ENCODE results near the gene NOP9. TPM values are rescaled to one million over a fixed set of nuclear protein-coding genes. Genes with fewer than 3 reads are reported as not detected.
"Not testable (repeated sequence)": the region's sequence is repeated elsewhere in the genome, so short reads cannot be mapped to it uniquely, and the experiment has no call there.

NOP9 gene
- total RNA-seq, 4 donors from 2014 or later: 19.4 to 29.2 (median 22.8) TPM

DNA sequence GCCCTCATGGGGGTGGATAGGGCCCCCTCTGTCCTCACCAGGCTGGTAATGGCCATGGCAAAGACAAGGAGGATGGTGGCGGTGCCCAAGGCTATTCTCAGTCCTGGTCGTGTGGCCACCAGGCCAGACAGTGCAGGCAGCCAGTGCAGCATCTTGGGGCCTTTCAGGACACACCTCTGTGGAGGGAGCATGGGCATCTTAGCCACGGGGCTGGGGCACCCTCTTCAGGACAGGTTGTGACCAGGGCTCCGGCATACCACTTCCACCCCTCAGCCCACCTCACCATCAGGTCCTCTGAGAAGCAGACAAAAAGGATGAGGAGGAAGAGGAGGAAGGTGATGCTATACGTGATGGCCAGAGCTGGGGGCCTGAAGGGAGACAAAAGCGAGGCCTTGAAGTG, 24.4 kb downstream of the NOP9 start:
- Histone ChIP-seq H3K4me1 (peaks cover 0 to 3% (median 0%) of the 10 kb centered on the region in 3 donors), H3K36me3 (peaks cover 0 to 7% of the 10 kb centered on the region in 2 donors), H3K9me3 (no peaks in the 10 kb centered on the region), H3K27me3 (peaks cover 18% of the 10 kb centered on the region), H3K4me3 (no peak overlapping the region), H3K27ac (no peak overlapping the region)
- ATAC-seq: no peak
- TF ChIP-seq POLR2AphosphoS5 (IDR thresholded peaks at IDR 0.05) (no peak), EP300 (IDR thresholded peaks at IDR 0.05) (no peak), POLR2A (IDR thresholded peaks at IDR 0.05) (no peak)
- TF ChIP-seq, protein P1, sequence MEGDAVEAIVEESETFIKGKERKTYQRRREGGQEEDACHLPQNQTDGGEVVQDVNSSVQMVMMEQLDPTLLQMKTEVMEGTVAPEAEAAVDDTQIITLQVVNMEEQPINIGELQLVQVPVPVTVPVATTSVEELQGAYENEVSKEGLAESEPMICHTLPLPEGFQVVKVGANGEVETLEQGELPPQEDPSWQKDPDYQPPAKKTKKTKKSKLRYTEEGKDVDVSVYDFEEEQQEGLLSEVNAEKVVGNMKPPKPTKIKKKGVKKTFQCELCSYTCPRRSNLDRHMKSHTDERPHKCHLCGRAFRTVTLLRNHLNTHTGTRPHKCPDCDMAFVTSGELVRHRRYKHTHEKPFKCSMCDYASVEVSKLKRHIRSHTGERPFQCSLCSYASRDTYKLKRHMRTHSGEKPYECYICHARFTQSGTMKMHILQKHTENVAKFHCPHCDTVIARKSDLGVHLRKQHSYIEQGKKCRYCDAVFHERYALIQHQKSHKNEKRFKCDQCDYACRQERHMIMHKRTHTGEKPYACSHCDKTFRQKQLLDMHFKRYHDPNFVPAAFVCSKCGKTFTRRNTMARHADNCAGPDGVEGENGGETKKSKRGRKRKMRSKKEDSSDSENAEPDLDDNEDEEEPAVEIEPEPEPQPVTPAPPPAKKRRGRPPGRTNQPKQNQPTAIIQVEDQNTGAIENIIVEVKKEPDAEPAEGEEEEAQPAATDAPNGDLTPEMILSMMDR (IDR thresholded peaks at IDR 0.05): no peak
- 57 to 83% methylated on average over 1 to 2 of the region's 6 CpGs for WGBS, 2 donors (ENCODE audit: low coverage in 1 of 2)

DNA sequence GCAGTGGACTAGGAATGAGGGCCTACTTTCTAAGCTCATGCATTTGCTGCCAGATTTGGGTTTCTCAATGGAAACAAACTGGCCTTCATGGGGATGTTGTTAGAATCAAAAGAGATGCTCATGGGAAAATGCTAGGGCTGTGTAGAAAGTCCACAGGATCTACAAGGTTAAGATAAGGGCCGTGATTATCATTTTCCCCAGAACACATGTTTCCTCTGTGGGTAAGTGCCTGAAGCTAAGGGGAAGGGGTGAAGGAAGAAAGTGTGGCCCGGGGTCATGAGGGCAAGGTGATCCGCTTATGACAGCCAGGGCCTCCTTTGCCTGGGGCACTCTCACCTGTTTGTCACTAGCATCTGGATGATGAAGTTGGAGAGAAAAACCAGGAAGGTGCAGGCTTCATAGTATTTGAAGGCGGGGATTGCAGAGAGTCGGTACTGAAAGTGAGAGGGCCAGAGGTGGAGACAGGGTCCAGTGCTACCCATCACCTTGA, 25.4 kb downstream of the NOP9 start:
- H3K9me3 ChIP-seq: no peaks in the 10 kb centered on the region
- no peak for TF ChIP-seq POLR2A (IDR thresholded peaks at IDR 0.05)
- no peak for TF ChIP-seq EP300 (IDR thresholded peaks at IDR 0.05)
- TF ChIP-seq POLR2AphosphoS5 (IDR thresholded peaks at IDR 0.05): no peak
- TF ChIP-seq, protein P1 (IDR thresholded peaks at IDR 0.05): no peak
- H3K36me3 ChIP-seq: peaks cover 0 to 4% of the 10 kb centered on the region in 2 donors
- peaks cover 16% of the 10 kb centered on the region for H3K27me3 ChIP-seq
- WGBS, 2 donors (ENCODE audit: low coverage in 1 of 2): 81 to 91% methylated on average over 2 to 5 of the region's 5 CpGs
- ATAC-seq: no peak
- H3K4me3 ChIP-seq: no peak overlapping the region
- no peak overlapping the region for H3K27ac ChIP-seq
- H3K4me1 ChIP-seq: peaks cover 0 to 8% (median 0%) of the 10 kb centered on the region in 3 donors

DNA sequence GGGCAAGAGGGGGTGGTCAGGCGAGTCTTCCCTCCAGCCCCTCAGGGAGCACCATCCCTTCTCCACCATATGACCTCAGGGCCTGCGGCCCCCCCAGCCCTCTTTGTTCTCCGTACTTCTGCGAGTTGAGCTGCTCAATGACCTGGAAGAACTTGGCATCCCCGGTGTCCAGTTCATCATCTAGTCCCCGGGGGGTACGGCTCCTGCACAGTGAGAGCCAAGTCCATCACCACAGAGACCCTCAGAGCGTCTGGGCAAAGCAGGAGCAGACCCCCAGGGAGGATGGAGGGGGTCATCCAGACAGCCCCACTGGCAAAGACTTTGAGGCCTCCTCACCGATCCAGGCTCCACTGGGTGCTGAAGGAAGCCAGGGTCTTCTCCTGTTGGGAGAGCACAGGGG, 26.3 kb downstream of the NOP9 start:
- H3K4me3 ChIP-seq: no peak overlapping the region
- no peak overlapping the region for H3K27ac ChIP-seq
- peaks cover 0 to 4% of the 10 kb centered on the region in 2 donors for H3K36me3 ChIP-seq
- H3K27me3 ChIP-seq: peaks cover 15% of the 10 kb centered on the region
- WGBS, 2 donors (ENCODE audit: low coverage in 1 of 2): 63 to 66% methylated on average over 2 to 4 of the region's 9 CpGs
- peaks cover 0 to 8% (median 0%) of the 10 kb centered on the region in 3 donors for H3K4me1 ChIP-seq
- H3K9me3 ChIP-seq: no peaks in the 10 kb centered on the region
- TF ChIP-seq, protein P1 (IDR thresholded peaks at IDR 0.05): no peak
- TF ChIP-seq POLR2AphosphoS5 (IDR thresholded peaks at IDR 0.05): no peak
- no peak for TF ChIP-seq EP300 (IDR thresholded peaks at IDR 0.05)
- peak in 1 of 2 donors; percentile 4 for TF ChIP-seq POLR2A (IDR thresholded peaks at IDR 0.05)
- no peak for ATAC-seq

DNA sequence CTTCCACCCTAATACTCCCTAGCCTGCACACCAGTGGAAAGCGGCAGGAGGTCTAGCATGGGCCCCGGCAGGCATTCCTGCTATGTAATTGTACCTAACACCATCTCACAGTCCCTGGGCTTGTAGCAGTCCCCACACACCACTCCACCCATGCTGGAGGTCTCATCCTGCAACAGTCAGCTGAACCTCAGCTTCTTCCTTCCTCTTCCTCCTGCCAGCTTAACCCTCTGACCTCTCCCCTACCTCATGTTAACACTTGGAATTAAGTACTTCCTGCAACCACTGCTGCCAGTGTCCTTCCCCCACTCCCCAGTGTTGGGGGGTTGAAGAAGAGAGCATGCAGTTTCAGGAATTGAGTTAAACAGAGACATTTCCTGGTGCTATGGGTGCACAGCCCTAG, 27.7 kb downstream of the NOP9 start:
- Histone ChIP-seq H3K4me1 (peaks cover 0 to 15% (median under 1%) of the 10 kb centered on the region in 3 donors), H3K9me3 (no peaks in the 10 kb centered on the region), H3K36me3 (peaks cover 0 to 4% of the 10 kb centered on the region in 2 donors), H3K4me3 (no peak overlapping the region), H3K27me3 (peaks cover 25% of the 10 kb centered on the region), H3K27ac (peak overlapping the region in 1 of 4 donors; percentile 9)
- no peak for ATAC-seq
- TF ChIP-seq, protein P1 (IDR thresholded peaks at IDR 0.05): no peak
- TF ChIP-seq EP300 (IDR thresholded peaks at IDR 0.05): no peak
- no peak for TF ChIP-seq POLR2A (IDR thresholded peaks at IDR 0.05)
- TF ChIP-seq POLR2AphosphoS5 (IDR thresholded peaks at IDR 0.05): no peak
- 60% methylated on average over 1 of the region's 2 CpGs; no CpG with 5 or more reads in 1 of the 2 donors for WGBS, 2 donors (ENCODE audit: low coverage in 1 of 2)

DNA sequence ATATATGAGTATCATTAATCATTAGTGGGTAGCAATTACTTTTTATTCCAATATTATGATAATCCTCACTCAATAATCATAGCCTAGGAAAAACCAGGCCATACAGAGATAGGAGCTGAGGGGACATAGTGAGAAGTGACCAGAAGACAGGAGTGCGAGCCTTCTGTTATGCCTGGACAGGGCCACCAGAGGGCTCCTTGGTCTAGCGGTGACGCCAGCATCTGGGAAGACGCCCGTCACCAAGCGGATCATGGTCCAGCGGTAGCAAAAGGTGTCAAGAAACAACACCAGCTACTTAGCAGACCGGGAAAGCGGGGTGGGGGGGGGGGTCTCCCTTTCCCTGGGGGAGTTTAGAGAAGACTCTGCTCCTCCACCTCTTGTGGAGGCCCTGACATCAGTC, 28.3 kb downstream of the NOP9 start:
- not testable (repeated sequence) for H3K36me3 ChIP-seq, H3K4me3 ChIP-seq, ATAC-seq, H3K9me3 ChIP-seq
- Histone ChIP-seq H3K4me1 (peaks cover 0 to 21% (median 6%) of the 10 kb centered on the region in 3 donors), H3K27me3 (peaks cover 32% of the 10 kb centered on the region), H3K27ac (peak overlapping the region in 1 of 4 donors; percentile 9)
- TF ChIP-seq, protein P1 (IDR thresholded peaks at IDR 0.05): peak in 3 of 4 experiments; percentile 65 to 79 (median 74)
- WGBS, 2 donors (ENCODE audit: low coverage in 1 of 2): 0% methylated on average over 1 of the region's 9 CpGs

Measured in gastroesophageal sphincter (tissue), 4 donors.